MM.1S (cell line): ENCODE data around the gene FOXJ3.

Experiments used
- DNase-seq: peaks from one replicate; pipeline ENCODE4 v3.0.0-alpha.2; 2015
- H2AFZ ChIP-seq: fragments of 300-600 bp; sonication (generic); 2 replicates; pipeline ENCODE4 v1.6.0; 2016; ENCODE audit warnings: antibody characterized with exemption, low read length
- H3F3A ChIP-seq: fragments of 300-600 bp; sonication (generic); 2 replicates; pipeline ENCODE4 v1.6.1; 2016; ENCODE audit warnings: mild to moderate bottlenecking, antibody characterized with exemption, low read length, moderate library complexity, mixed read lengths; ENCODE audit not compliant: insufficient read depth
- H3K27ac ChIP-seq: fragments of 300-600 bp; sonication (generic); 2 replicates; pipeline ENCODE4 v1.5.1; 2016; ENCODE audit warnings: mild to moderate bottlenecking, low read length
- H3K27me3 ChIP-seq: fragments of 300-600 bp; sonication (generic); replicated peaks from 2 replicates; pipeline ENCODE4 v1.6.0; 2016; ENCODE audit warnings: low read length; ENCODE audit not compliant: insufficient read depth
- H3K36me3 ChIP-seq: fragments of 300-600 bp; sonication (generic); replicated peaks from 2 replicates; pipeline ENCODE4 v1.6.1; 2016; ENCODE audit warnings: mild to moderate bottlenecking, low read length, mixed read lengths; ENCODE audit not compliant: insufficient read depth
- H3K4me1 ChIP-seq: fragments of 300-600 bp; sonication (generic); 2 replicates; pipeline ENCODE4 v1.6.1; 2016; ENCODE audit warnings: low read length, mixed read lengths
- H3K4me2 ChIP-seq: fragments of 300-600 bp; sonication (generic); 2 replicates; pipeline ENCODE4 v1.6.0; 2016; ENCODE audit warnings: low read depth, low read length
- H3K4me3 ChIP-seq: fragments of 300-600 bp; sonication (generic); 2 replicates; pipeline ENCODE4 v1.5.1; 2016; ENCODE audit warnings: low read length, mixed read lengths
- H3K79me2 ChIP-seq: fragments of 300-600 bp; sonication (generic); 2 replicates; pipeline ENCODE4 v1.6.1; 2016; ENCODE audit warnings: mixed run types, low read length, mixed read lengths
- H3K9ac ChIP-seq: fragments of 300-600 bp; sonication (generic); 2 replicates; pipeline ENCODE4 v1.6.1; 2016; ENCODE audit warnings: low read length, mixed read lengths
- H3K9me2 ChIP-seq: fragments of 300-600 bp; sonication (generic); replicated peaks from 2 replicates; pipeline ENCODE4 v1.6.1; 2016; ENCODE audit warnings: mild to moderate bottlenecking, low read length, mixed read lengths; ENCODE audit not compliant: insufficient read depth
- H3K9me3 ChIP-seq: fragments of 300-600 bp; sonication (generic); replicated peaks from 2 replicates; pipeline ENCODE4 v1.6.1; 2016; ENCODE audit warnings: mild to moderate bottlenecking, low read length, mixed read lengths; ENCODE audit not compliant: insufficient read depth
- H4K20me1 ChIP-seq: fragments of 300-600 bp; sonication (generic); 2 replicates; pipeline ENCODE4 v1.6.1; 2016; ENCODE audit warnings: mild to moderate bottlenecking, low read length, moderate library complexity, mixed read lengths; ENCODE audit not compliant: insufficient read depth
- CTCF ChIP-seq: fragments of 300-600 bp; sonication (generic); IDR thresholded peaks from 2 replicates; pipeline ENCODE4 v1.5.1; 2016; ENCODE audit warnings: antibody characterized with exemption, low read length, mixed read lengths
- EZH2 ChIP-seq: fragments of 300-600 bp; sonication (generic); optimal IDR thresholded peaks from 2 replicates; pipeline ENCODE3; 2017; ENCODE audit warnings: low read depth, mild to moderate bottlenecking, antibody characterized with exemption, low read length, mixed read lengths
- EZH2phosphoT487 ChIP-seq: fragments of 300-600 bp; sonication (generic); IDR thresholded peaks from 2 replicates; pipeline ENCODE4 v1.6.1; 2018; ENCODE audit warnings: antibody characterized with exemption, low read length

FOXJ3 gene

DNA sequence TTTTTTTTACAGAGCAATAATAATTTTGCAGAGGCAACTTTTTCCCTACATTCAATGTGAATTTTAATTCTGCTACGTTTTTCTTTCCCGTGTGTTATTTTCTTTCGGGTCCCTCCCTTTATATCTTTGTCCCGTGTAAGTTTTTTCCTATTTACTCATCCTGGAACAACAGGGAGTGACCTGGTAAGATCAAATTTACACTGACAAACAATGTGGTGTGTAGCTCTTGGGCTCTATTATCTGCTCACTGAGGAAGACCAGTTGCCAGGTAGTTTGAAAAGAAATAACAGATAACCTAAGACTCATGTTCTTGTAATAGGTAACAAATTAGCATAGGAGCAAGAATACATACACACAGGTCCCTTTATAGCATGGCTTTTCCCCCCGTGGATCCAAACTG, 136.8 kb downstream of the FOXJ3 start:
- Histone ChIP-seq H3K4me1 (no peaks in the 10 kb centered on the region), H2AFZ (no peak overlapping the region), H4K20me1 (no peaks in the 10 kb centered on the region), H3K27me3 (no peaks in the 10 kb centered on the region), H3K27ac (no peak overlapping the region), H3K9me3 (no peaks in the 10 kb centered on the region), H3K4me3 (no peak overlapping the region), H3F3A (no peaks in the 10 kb centered on the region), H3K79me2 (no peaks in the 10 kb centered on the region), H3K36me3 (no peaks in the 10 kb centered on the region), H3K9me2 (no peaks in the 10 kb centered on the region), H3K4me2 (no peak overlapping the region), H3K9ac (no peak overlapping the region)
- TF ChIP-seq EZH2phosphoT487 (no peak), CTCF (no peak), EZH2 (no peak)
- DNase-seq = no peak

- DNase-seq = no peak
- Histone ChIP-seq H3K27ac (no peak overlapping the region), H3K9ac (no peak overlapping the region), H3K79me2 (no peaks in the 10 kb centered on the region), H3K4me3 (no peak overlapping the region), H3K4me1 (no peaks in the 10 kb centered on the region), H3K9me3 (no peaks in the 10 kb centered on the region), H3K4me2 (no peak overlapping the region), H3K9me2 (no peaks in the 10 kb centered on the region), H4K20me1 (no peaks in the 10 kb centered on the region), H3F3A (no peaks in the 10 kb centered on the region), H2AFZ (no peak overlapping the region), H3K27me3 (no peaks in the 10 kb centered on the region), H3K36me3 (no peaks in the 10 kb centered on the region)
- TF ChIP-seq EZH2phosphoT487 (no peak), CTCF (no peak), EZH2 (no peak)
Observed at GRCh38 chr1:42195841-42196240, 139.2 kb downstream of the FOXJ3 start.

DNA sequence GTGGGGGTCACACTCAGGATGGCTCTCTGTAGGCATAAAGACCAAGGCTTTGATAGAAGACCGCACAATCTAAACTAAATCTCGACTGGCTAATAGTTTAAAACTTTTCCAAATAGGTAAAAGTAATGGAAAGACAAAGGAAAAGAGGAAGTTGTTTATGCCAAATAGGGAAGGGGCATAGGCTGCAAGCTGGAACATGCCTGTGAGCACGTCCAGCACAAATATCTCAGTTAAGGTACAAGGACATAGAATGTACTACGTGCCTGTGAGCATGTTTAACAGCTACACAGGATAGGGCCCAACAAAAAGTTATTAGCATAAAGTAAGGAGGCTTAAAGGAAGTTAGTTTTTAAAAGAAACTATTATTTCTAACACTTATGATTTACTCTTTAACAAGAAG, 142.9 kb downstream of the FOXJ3 start:
- H3K9ac ChIP-seq = no peak overlapping the region
- H3K4me3 ChIP-seq = no peak overlapping the region
- TF ChIP-seq EZH2 (no peak), CTCF (no peak), EZH2phosphoT487 (no peak)
- H3K4me1 ChIP-seq = no peaks in the 10 kb centered on the region
- no peaks in the 10 kb centered on the region for H3K27me3 ChIP-seq
- H3K79me2 ChIP-seq = no peaks in the 10 kb centered on the region
- H3K27ac ChIP-seq = no peak overlapping the region
- H3K9me3 ChIP-seq = no peaks in the 10 kb centered on the region
- H3K4me2 ChIP-seq = no peak overlapping the region
- H4K20me1 ChIP-seq = no peaks in the 10 kb centered on the region
- no peaks in the 10 kb centered on the region for H3K9me2 ChIP-seq
- H3F3A ChIP-seq = no peaks in the 10 kb centered on the region
- no peak overlapping the region for H2AFZ ChIP-seq
- DNase-seq = no peak
- no peaks in the 10 kb centered on the region for H3K36me3 ChIP-seq

- Histone ChIP-seq H3F3A (no peaks in the 10 kb centered on the region), H3K4me3 (no peak overlapping the region), H3K4me2 (no peak overlapping the region), H3K79me2 (no peaks in the 10 kb centered on the region), H3K36me3 (no peaks in the 10 kb centered on the region), H3K9me2 (no peaks in the 10 kb centered on the region), H3K27ac (no peak overlapping the region), H3K27me3 (no peaks in the 10 kb centered on the region), H3K4me1 (no peaks in the 10 kb centered on the region), H3K9ac (no peak overlapping the region), H2AFZ (no peak overlapping the region), H4K20me1 (no peaks in the 10 kb centered on the region), H3K9me3 (no peaks in the 10 kb centered on the region)
- DNase-seq = no peak
- no peak for TF ChIP-seq EZH2phosphoT487
- TF ChIP-seq EZH2 = no peak
- no peak for TF ChIP-seq CTCF
Observed at GRCh38 chr1:42191319-42191718, 143.7 kb downstream of the FOXJ3 start.
